Germinal center (tissue), 1 donor: ENCODE measurements around the gene KCNQ4.
A peak's percentile ranks its signal among the peaks of the same experiment; 100 is the strongest.

Experiments
- DNase-seq: peaks from one replicate; pipeline ENCODE4 v3.0.0; 2012; ENCODE audit warnings: mixed read lengths, low spot score

Gene KCNQ4

DNA sequence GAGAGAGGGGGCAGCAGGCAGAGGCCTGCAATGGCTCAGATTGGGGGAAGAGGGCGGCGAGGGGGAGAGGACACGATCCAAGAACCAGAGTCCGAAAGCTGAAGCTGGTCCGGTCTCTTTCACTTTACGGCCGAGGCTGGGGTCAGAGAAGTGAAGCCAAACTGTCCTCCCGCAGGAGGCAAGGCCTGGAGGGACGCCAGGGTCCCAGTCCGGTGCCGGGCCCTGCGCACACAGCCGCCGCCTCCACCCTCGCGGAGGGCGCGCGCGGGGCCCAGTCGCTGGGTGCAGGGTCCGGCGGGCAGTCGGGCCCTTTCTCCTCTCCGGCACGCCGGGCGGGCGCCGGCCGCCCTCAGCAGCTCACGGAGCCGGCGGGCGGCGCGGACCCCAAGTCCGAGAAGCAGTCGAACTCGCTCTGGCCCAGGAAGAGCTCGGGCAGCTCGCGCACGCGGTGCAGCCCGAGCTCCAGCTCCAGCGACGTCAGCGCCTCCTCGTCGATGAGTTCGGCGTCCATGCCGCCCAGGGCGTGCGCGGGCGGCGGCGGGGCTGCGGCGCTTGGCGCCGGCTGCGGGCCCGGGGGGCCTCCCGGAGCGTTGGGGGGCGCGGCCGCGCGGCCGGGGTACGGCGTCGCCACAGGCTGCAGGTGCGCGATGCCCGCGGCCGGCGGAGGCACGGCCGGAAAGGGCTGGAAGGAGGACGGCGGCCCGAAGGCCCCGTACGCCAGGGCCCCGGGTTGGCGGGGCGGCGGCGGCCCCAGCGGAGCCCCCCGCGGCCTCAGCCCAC lies 77.8 kb downstream of the KCNQ4 start:
- no peak for DNase-seq

DNA sequence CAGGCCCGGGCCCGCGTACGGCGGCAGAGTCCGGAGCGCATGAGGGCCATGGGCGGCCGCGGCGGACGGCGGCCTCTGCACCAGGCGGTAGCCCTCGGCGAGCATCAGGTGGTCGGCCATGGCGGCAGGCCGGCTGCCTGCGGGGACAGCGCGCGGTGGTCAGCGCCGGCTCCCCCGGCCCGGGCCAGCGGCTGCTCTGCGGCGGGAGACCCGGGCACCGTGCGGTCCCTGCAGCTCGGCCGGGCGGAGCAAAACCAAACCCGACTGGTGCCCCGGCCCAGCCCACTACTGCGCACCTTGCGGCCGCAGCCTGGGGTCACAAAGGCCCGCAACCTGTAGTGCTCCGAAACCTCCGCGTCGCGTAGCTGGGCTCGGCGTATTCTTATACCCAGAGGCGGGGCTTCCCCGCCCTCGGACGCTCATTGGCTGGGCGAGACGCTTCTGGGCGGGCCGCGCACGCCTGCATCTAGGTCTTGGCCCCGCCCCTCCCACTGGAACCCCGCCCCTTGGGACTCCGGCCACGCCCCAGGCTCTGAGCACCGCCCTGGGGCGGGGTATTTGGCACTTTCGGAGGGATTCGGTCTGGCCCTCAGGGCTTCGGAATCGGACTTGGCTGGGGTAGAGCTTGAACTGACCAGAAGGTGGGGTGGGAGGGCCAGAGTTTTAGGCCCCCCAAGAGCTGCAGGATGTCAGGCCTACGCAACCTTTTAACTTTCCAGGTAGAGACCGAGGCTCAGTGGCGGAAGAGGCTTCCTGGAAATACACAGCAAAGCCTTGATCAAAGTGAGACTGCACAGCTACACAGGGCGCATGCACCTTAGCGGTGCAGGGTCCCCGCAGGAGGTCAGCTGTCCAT lies 78.6 kb downstream of the KCNQ4 start, which contains the start of gene CITED4:
CITED4 (minus strand) TSS at position 356 of the 856 bp plus-strand sequence; CDS start at position 120, 236 bp downstream.
- peak; percentile 96 for DNase-seq

DNA sequence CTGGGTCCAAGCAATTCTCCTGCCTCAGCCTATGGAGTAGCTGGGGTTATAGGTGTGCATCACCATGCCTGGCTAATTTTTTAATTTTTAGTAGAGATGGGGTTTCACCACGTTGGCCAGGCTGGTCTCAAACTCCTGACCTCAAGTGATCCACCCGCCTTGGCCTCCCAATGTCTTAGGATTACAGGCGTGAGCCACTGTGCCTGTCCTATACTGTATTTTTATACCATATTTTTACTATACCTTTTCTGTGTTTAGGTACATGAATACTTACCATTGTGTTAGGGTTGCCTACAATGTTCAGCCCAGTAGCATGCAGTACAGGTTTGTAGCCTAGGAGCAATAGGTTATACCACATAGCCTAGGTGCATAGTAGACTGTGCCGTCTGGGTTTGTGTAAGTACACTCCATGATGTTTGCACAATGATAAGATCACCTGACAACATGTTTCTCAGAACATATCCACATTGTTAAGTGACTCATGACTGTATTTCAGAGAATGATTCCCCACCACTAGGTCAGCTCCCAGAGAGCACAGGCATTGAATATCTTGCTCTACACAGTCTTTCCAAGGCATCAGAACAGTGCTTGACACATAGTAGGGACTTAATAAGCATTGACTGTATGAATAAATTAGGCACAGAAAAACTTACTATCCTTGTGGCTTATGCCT lies 84.6 kb downstream of the KCNQ4 start:
- no peak for DNase-seq

DNA sequence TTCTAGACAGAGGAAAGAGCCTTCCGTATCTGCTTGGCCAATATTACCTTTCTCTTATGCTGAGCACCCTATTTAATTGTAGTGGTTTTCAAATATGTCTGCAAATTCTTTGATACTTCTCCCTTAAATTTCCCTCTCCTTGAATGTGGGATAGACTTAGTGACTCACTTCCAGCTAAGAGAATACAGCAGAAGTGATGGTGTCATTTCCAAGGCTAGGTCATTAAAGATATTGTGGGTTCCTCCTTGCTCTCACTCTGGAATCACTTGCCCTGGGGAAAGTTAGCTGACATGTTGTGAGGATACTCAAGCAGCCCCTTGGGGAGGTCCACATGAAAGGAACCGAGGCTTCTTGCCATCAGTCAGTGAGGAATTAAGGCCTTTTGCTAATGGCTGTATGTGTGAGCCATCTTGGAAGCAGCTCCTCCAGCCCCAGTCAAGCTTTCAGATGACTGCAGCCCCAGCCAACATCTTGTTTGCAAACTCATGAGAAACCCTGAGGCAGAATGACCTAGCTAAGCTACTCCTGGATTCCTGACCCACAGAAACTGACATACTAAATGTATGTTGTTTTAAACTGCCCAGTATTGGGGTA lies 86.6 kb downstream of the KCNQ4 start:
- DNase-seq = no peak

DNA sequence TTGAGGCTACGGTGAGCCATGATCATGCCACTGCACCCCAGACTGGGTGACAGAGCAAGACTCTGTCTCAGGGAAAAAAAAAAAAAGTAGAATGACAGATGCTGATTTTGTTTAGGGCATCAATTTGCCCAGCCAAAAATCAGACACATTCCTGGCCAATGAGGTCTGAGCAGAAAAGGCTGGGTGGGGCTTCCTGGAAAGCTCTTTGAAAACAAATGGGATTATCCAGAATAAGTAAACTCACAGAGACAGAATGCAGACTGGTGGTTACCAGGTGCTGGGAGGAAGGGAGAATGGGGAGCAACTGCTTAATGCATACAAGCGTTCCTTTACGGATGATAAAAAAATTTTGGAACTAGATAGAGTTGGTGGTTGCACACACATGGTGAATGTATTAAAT lies 88.7 kb downstream of the KCNQ4 start:
- DNase-seq = no peak

DNA sequence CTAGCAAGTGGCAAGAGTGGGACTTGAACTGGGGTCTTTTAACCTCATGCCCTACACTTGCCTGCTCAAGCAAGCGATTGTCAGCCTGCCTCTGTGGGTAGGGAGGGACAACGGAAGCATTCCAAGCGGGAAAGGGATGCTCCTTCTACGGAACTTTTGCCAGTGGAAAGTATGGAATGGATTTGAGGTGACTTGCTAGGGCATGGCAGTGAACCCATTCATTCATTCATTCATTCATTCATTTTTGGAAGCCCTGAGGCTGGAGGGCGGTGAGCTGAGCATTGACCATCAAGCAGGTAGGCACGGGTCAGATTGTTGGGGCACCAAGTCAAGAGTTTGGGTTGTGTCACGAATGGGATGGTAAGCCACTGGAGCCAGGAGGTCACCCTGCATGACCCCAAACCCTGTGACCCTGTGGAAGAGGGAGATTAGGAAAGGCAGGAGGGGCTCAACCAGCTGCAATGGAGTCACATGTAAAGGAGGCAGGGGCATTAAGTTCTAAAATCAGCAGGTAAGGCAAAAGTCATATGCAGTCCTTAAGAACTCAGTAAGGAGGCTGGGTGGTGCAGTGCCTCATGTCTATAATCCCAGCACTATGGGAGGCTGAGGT lies 90.4 kb downstream of the KCNQ4 start:
- no peak for DNase-seq

DNA sequence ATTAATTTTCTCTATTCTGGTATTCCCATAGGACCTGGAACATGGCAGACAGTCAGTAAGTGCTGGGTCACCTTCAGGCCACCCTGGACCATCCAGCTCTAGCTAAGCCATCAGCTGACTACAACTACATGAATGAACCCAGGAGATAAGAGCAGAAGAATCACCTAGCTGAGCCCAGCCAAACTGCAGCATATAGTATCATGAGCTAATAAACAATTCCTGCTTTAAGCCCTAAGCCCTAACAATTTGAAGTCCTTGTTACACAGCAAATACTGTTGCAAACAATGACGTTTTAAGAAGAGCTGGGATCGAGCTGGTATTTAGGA lies 92.8 kb downstream of the KCNQ4 start:
- DNase-seq = no peak

DNA sequence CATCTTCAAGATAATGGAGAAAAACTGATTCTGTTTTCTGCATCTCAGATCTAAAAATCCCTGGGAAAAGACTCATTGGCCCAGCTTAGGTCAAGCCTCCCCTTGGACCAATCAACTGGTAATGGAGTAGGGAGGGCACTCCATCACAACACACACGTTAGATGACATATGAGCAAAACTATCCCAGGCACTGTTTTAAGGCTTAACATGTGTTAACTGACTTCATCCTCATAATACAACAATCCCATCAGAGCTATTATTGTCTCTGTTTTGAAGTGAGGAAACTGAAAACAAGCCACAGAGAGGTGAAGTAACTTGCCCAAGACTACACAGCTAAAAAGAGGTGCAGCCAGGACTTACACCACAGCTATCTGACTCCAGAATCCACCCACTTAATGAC lies 93.3 kb downstream of the KCNQ4 start:
- DNase-seq = no peak

DNA sequence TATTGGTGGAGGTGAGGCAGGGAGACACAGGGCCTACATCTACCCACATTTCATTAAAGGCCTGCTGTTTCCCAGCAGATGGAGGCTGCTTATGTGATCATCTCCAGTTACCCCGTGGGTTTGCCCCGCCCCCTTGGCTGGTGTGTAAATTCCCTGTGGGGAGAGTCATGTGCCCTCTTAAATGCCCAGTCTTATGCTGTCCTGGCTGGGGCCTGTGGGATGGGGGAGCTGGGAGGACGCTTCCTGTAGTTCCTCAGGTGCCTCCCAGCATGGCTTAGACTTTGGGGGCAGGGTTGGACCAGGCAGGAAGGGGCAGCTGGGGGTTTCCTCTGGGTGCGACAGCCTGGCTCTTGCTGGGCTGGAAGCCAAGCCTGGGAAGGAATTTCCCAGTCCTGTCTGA lies 94.1 kb downstream of the KCNQ4 start:
- no peak for DNase-seq

DNA sequence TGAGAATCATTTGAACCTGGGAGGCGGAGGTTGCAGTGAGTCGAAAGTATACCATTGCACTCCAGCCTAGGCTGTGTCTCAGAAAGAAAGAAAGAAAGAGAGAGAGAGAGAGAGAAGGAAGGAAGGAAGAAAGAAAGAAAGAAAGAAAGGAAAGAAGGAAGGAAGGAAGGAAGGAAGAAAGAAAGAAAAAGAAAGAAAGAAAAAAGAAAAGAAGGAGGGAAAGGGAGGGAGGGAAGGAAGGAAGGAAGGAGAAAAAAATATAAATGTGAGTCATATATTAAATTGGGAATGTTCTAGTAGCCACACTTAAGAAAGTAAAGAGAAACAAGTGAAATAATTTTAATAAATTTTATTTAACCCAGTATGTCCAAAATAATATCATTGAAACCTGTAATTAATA lies 95.3 kb downstream of the KCNQ4 start:
- DNase-seq = no peak

DNA sequence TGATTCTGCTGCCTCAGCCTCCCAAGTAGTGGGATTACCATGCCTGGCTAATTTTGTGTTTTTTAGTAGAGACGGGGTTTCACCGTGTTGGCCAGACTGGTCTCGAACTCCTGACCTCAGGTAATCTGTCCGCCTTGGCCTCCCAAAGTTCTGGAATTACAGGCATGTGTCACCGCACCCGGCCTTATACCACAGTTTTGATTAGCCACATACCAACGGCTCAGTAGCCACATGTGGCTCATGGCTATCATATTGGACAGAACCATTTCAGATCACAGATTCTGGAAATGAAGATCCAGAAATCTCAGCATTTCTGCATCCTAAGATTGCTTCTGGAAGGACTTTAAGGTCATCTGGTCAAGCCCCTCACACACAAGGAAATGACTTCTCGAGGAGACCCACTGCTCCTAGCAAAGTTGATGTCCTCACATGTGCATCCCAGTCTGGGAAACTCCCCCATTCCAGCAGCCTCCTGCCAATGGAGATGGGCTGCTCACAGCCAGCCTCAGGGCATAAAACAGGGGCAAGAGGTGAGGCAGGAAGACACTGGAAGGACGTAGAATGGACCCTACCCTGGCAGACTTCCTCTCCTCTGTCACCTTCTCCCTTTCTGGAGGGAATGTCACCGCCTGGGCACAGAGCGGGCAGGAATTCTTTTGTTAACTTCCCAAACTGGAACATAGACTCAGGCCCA lies 96.0 kb downstream of the KCNQ4 start:
- no peak for DNase-seq

DNA sequence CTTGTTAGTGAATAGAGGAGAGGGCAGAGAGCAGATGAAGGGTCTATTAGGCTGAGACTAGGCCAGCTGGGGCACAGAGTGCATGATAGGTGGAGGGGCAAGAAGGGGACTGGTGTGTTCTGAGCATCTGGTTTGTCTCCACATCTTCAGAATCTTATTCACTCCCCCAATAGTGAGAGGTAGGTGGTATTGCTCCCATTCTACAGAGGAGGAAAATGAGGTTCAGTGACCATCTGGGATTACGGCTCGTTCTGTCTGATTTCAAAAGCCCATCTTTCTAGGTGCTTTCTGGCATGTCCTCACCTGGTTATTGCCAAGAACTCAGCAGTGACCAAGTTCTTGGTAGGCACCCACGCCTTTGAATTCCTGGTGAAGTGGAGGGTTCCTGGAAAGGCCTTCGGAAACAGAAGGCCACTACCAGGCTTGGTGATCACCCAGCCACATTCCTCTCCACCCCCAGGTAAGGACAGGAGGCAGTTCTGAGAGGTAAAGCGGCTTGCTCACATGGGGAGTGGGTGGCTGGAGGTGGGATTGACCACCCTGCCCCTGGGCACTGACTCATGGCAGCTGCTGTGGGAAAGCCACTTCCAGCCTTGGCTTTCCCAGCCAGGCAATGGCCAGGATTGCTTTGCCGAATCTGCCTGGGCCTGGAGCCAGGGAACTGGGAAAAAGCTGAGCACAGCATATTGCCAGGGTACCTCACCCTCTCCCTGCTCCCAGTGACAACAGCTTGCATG lies 97.4 kb downstream of the KCNQ4 start:
- no peak for DNase-seq

DNA sequence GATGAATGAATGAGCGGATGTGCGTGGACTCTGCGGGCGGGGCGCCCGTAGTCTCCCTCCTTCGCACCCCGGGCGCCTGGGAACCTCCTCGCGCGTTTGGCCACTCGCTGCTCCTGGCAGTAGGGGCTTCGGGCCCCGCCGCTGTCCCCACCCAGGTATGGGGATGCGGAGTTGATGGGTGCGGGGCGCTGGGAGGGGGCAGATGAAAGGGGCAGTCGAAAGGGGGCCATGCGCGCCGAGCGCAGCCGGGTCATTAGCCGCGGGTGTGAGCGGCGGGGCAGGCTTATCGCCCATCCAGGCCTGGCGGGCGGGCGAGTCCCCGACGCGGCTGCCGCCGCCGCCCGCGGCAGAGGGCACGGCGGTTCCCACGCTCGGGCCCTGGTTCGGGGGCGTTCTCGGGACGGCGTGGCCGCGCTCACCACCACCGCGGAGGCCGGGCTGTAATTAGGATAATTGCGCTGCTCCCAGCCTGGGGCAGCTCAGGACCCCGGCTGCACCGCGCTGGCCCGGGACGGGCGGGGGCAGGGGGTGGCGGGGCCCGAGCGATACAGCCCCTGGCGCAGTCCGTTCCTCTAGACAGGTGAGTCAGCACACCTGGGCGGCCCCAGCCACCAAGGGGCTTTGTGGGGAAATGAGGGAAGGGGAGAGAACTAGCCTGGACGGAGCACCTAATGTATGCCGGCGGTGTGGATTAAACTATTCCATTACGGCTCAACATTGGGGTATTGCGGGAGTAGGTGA lies 100.6 kb downstream of the KCNQ4 start:
- DNase-seq = no peak

DNA sequence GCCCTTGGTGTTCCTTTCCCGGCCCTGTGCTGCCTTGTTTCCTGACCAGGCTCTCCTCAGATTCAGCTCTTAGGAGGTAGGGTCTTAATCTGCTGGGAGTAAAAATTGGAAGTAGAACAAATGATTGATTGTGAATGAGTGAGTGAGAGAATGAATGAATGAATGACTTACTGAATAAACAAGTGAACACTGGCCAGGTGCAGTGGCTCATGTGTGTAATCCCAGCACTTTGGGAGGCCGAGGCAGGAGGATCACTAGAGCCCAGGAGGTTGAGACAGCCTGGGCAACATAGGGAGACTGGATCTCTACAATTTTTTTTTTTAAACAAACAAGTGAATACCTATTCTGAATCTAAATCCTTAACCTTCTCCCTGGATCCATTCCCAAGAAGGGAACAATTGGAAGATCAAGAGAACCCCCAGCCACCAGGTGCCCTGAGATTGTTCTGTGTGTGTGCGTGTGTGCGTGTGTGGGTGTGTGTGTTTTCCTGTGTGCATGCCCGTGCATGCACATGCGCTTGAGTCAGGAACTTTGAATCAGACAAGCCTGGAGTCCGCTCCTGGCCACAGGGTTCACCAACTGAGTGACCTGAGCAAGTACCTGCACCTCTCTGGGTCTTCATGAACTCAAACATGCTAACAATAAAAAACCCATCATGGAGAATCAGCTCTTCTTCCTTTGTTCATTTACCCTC lies 102.9 kb downstream of the KCNQ4 start:
- DNase-seq = no peak

DNA sequence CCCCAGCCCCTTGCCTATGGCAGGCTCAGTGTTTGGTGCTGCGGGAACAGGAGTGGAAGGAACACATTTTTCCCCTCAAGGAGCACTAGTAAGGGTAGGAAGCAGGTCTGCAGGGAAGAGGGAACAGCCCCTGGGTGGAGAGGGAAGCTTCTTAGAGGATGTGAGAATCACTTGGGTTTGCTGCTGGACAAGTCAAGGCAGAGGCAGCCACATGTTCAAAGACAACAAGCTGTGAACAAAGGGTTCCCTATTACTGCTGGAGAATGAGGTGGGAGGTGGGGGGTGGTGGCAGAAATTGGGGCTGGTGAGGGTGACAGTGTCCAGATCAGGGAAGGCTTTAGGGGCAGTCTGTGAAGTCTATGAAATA lies 103.4 kb downstream of the KCNQ4 start:
- no peak for DNase-seq

DNA sequence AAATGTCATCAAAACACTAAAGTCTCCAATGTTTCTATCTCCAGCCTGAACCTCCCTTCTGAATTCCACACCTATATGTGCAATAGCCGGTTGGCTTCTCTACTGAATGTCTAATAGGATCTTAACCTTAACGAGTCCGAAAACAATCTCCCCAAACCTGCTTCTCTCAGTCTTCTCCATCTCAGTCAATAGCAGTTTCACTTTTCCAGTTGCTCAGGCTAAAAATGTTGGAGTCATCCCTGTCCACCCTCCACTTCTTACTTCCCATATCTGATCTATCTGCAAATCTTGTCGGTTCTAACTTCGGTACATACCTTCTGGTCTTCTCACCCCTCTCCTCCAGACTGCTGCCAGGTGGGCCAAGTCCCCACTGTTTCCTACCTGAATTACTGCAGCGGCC lies 104.1 kb downstream of the KCNQ4 start:
- DNase-seq = no peak
